Measurements from ENCODE around the gene OTOGL.
"Not testable (repeated sequence)": the region's sequence is repeated elsewhere in the genome, so short reads cannot be mapped to it uniquely, and the experiment has no call there.

OTOGL gene

GRCh38 chr12:80099259-80099658 lies at the start of gene OTOGL:
Gene OTOGL, plus strand, starts transcription at chr12:80099537. Its CDS starts 109,895 bp downstream, at chr12:80209432.
- no peak for DNase-seq

DNA sequence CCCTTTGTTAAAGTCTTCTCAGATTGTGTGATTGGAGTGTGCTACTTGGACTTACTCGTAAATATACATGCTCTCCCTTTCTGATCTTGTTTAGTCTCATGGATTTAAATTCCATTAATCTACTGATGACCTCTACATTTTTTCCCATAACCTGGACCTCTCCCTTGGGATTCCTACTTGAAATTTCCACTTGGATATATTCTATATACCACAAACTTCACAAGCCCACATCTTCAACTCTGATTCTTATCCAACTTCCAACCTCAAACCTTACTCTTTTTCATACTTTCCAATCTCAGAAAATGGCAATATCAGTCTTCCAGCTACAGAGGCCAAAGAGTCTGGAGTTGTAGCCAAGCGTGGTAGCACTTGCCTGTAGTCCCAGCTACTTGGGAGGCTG lies 49.1 kb upstream of the OTOGL start:
- no peak for DNase-seq

DNA sequence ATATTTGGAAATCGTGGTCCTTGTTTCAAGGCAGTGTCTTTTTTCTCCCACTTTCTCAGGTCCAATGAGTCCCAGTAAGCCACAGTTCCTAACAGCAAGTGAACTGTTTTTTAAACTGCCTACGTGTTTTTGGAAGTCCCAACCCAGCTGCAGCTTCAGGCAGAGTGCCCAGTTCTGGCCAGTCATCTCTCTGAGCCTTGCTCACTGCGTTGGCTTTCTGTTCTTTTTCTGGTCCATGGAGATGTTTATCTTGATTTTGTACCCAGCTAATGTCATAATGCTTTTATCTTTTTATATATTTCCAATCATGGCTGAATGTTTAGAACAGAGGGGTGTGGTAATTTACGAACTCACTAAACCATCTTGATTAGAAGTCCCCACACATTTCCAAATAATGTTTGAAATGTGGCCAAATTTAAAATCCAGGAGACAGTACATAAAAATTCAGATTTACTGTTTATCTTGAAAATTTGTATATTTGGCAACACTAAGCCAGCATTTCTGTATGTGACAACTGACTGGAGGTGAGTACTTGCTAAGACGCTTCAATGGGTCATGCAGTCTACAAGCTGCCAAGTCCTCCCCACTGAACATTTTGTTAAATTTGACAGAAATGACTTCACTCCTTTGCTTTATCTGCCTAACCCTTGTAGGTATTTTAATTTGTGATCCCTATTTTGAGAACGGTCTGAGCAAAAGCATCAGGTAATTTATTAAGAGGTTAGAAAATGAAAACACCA lies 46.1 kb upstream of the OTOGL start:
- no peak for DNase-seq

GRCh38 chr12:80056232-80056631 lies 43.1 kb upstream of the OTOGL start:
- no peak for DNase-seq

- DNase-seq = no peak
Measured at GRCh38 chr12:80056845-80057244, 42.5 kb upstream of the OTOGL start.

GRCh38 chr12:80058586-80058985 lies 40.8 kb upstream of the OTOGL start:
- no peak for DNase-seq

- no peak for DNase-seq
Measured at GRCh38 chr12:80059102-80059501, 40.2 kb upstream of the OTOGL start.

DNA sequence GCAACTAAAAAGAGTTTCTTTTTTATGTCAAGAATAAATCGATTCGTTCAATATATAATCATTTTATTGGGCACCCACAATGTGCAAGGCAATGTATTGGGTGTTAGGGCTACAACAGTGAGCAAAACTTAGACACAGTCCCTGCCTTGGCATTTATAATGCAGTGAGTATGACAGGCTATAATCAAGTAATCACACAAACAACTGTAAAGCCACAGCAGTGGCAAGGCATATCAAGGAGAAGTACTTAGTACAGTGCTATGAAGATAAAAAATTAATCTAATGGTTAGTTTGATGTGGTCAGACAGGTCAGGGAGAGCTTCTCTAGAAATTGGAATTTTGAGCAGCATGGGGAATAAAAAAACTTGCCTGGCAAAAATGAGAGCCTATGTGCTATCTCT lies 39.5 kb upstream of the OTOGL start:
- no peak for DNase-seq

- DNase-seq = no peak
Measured at GRCh38 chr12:80064269-80064668, 35.1 kb upstream of the OTOGL start.

DNA sequence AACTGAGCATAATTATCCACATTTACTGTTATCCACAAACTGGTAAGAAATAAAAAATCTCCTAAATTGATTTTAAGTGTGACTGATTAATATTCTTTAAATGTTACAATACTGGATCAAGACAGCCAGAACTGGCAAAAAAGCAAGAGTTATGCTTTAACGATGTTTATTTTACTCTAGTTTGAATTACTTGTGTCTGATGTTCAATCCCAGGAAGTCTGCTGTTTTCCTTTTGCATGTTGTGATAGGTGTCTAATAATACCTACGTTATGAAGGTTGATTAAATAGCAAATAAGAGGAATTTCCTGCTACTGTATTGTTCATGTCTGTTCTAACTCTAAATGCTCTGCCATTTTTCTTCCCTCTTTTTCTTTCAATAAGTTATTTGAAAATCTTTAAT lies 34.4 kb upstream of the OTOGL start:
- no peak for DNase-seq

DNA sequence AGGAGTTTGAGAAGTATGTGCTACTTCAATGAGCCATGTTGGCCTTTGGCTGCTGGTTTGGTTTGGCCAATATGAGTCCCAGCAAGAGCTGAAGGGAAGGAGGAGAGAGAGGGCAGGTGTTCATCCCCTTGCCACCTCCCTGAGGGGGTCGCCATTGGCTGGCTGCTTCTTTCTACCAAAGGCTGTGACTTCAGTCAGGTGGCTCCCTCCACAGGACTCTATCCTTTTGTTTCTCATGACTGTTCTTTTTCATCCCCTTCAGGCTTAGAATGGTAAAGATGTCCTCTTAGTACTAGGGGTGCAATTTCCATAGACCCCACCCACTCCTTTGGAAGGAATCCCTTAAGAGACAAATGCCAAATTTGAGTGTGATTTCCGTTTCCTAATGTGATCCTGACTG lies 31.2 kb upstream of the OTOGL start:
- DNase-seq = no peak

DNA sequence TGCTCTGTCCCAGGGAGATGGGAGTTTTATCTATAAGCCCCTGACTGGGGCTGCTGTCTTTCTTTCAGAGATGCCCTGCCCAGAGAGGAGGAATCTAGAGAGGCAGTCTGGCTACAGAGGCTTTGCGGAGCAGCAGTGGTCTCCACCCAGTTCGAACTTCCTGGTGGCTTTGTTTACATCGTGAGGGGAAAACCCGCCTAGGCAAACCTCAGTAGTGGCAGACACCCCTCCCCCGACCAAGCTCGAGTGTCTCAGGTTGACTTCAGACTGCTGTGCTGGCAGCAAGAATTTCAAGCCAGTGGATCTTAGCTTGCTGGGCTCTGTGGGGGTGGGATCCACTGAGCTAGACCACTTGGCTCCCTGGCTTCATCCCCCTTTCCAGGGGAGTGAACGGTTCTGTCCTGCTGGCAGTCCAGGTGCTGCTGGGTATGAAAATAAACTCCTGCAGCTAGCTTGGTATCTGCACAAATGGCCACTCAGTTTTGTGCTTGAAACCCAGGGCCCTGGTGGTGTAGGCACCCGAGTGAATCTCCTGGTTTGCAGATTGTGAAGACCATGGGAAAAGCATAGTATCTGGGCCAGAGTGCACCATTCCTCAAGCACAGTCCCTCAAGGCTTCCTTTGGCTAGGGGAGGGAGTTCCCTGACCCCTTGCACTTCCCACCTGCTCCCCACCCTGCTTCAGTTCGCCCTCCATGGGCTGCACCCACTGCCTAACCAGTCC lies 15.3 kb upstream of the OTOGL start:
- DNase-seq = not testable (repeated sequence)

GRCh38 chr12:80086025-80086424 lies 13.3 kb upstream of the OTOGL start:
- no peak for DNase-seq

GRCh38 chr12:80087486-80088213 lies 11.7 kb upstream of the OTOGL start:
- DNase-seq = no peak

DNA sequence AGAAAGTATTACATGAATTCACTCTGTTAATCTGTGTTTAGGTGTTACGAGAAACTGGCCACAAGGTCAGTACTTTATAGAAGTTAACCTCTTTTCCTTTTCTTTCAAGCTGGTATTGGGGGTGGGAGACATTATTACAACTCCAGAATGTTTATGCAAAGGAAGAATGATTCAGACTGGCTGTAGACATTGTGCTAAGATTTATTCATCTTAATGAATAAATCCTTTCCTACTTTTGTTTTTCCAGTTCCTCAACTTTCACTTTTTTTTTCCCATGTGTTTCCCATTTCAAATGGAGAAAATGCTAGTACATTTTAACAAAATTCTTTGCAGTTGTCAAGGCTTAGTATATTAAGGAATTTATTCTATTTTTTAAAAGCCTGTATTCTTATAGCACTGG lies 1.3 kb downstream of the OTOGL start:
- DNase-seq = no peak

DNA sequence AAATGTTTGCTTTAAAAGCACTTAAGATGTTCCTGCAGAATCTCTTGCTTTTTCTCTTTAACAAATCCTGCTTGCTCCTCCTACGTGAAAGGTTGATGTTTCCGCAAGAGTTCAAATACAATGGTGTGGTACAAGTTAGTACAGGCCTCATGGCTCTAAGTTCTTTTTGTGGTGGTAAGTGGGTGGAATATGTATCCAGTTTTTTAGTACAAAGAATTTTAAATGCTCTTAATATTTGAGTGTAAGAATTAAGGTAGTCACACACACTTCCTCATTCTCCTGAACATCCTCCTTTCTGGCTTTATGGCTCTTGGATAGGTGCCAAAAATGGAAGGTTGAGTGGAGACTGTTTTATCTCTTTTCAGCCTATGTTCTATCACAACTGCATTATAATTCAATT lies 1.8 kb downstream of the OTOGL start:
- DNase-seq = no peak

DNA sequence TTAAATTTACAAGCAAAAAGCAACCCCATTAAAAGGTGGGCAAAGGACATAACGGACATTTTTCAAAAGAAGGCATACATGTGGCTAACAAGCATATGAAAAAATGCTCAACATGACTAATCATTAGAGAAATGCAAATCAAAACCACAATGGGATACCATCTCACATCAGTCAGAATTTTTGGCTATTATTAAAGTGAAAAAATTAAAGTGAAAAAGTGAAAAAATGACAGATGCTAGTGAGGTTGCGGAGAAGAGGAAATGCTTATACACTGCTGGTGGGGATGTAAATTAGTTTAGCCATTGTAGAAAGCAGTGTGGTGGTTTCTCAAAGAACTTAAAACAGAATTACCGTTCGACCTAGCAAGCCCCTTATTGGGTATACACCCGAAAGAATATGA lies 7.9 kb downstream of the OTOGL start:
- no peak for DNase-seq

DNA sequence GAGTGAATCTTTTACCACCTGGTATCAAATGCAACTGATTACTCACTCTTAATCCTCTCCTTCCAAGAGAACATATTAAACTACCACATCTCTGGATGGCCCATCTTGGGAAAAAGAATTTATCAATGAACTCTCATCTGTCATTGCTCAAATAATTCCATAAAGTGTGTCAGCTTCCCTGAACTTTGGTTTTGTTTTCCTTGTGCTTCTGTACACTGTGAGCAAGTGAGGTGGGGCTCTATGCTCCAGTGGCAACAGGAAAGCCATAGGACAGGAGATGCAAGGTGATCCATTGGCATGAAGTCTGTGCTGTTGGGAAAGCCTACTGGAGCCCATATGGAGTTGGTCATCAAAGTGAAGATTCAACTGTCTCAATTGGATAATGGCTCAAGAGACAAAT lies 17.4 kb downstream of the OTOGL start:
- no peak for DNase-seq

- DNase-seq = no peak
Measured at GRCh38 chr12:80118565-80119324, 19.4 kb downstream of the OTOGL start.

GRCh38 chr12:80120994-80121393 lies 21.7 kb downstream of the OTOGL start:
- DNase-seq = no peak

GRCh38 chr12:80121661-80122060 lies 22.3 kb downstream of the OTOGL start:
- DNase-seq = no peak

DNA sequence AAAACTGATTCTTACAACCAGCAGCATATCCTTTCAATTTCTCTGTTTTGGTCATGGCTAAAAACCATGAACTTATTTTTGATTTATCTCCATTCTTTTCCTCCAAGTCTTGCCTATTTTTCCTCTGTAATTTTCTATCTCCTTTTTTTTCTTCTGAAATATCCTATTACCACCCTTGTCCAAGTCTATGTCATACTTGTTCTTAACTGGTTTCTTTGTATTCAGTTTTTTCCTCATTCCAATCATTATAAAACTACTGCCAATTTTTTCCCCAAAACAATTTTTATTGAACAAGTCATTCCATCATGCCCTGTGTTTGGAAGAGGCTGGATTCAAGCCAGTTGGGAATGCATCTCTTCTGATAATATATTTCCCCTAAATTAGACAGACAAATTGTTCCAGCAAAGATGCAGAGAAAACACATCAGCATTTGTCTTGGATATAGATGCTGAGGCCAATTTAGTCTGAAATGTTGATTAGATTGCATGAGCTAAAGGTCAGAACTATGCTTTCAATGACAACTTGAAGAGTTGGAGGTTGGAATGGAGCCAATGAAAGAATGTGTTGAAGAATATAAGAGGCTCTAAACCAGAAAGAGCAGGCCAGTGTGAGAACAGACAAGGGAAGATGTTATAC lies 30.7 kb downstream of the OTOGL start:
- no peak for DNase-seq

DNA sequence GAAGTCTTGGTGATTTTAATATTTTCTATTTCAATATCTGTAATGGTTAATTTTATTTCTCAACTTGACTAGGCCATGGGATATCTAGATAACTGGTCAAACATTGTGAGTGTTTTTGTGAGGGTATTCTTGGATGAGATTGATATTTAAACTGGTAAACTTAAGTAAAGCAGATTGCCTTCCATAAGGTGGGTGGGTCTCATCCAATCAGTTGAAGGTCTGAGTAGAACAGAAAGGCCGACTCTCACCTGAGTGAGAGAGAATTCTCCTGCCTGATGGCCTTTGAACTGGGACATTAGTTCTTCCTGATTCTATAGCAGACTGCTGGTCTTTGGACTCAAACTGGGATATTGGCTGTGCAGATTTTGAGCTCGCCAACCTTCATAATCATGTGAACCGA lies 36.3 kb downstream of the OTOGL start:
- no peak for DNase-seq
